ENCODE results near the gene MT1HL1. TPM values are rescaled to one million over a fixed set of nuclear protein-coding genes. Genes with fewer than 3 reads are reported as not detected.

MT1HL1 gene
- polyA plus RNA-seq, 3 donors, result not detected

DNA sequence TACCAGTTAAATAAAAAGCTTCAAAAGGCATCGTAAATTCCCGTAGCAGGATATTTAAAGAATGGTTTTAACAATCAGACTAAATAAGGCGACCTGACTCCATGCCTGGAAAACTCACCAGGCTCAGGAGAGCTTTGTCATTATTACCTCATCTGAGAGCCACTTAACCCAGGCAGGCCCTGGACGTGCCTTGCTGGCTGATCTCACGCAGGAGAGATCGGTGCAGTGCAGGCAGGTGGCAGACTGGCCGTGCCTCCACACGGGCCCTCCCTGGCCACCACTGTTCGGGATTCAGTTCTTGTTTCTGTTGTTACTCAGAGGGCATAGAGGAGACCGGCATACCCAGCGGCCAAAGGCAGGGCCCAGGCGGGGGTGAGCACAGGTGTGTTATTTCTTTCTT, 6.4 kb downstream of the MT1HL1 start:
- H3K36me3 ChIP-seq (replicated peaks in 1 of 2; ENCODE audit: control insufficient read depth in 1 of 2, insufficient read depth in 2 of 2, low read length in 2 of 2), result no peaks in the 10 kb centered on the region

DNA sequence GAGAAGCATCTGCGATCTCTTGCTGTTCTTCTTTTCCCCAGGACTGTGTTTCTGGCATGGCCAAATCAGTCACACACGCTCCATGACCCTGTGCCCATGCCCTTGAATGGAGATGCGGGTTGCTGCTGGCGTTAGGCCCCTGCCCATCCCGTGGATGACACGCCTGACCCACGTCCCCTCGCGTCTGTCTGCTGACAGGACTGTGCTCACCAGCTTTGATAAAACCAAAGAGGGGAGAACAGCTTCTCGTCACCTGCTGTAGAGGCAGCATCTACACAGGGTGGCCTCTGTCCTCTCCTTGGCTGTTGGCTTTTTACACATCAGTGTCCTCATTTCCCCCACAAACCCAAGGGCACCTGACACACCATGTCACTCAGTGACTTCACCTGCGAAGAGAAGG, 6.9 kb downstream of the MT1HL1 start:
- Histone ChIP-seq H2AFZ (ENCODE audit: insufficient read depth, low read depth, low read length, poor library complexity, severe bottlenecking) (no peak overlapping the region), H3K27ac (ENCODE audit: low read depth in 1 of 2, low read length in 2 of 2) (no peak overlapping the region), H4K20me1 (ENCODE audit: insufficient read depth, low read length) (no peaks in the 10 kb centered on the region), H3K4me1 (ENCODE audit: control insufficient read depth in 1 of 2, insufficient read depth in 2 of 2, low read length in 2 of 2) (no peaks in the 10 kb centered on the region), H3K9me3 (replicated peaks in 1 of 2; ENCODE audit: control insufficient read depth in 1 of 2, insufficient read depth in 1 of 2, low read length in 2 of 2) (peaks cover 0 to 3% of the 10 kb centered on the region in 2 donors), H3K27me3 (ENCODE audit: control insufficient read depth in 2 of 2, insufficient read depth in 2 of 2, low read length in 2 of 2) (no peaks in the 10 kb centered on the region), H3K36me3 (replicated peaks in 1 of 2; ENCODE audit: control insufficient read depth in 1 of 2, insufficient read depth in 2 of 2, low read length in 2 of 2) (no peaks in the 10 kb centered on the region), H3K79me2 (ENCODE audit: insufficient read depth, low read length) (no peaks in the 10 kb centered on the region), H3K4me2 (replicated peaks; ENCODE audit: extremely low read depth, low read length, poor library complexity, severe bottlenecking) (no peak overlapping the region), H3K4me3 (replicated peaks in 1 of 3; ENCODE audit: low read depth in 2 of 3, low read length in 3 of 3) (no peak overlapping the region), H3K9ac (ENCODE audit: insufficient read depth, low read length, poor library complexity, severe bottlenecking) (no peak overlapping the region)
- H3K4me3 Mint-ChIP-seq, result no peak overlapping the region
- H3K27me3 Mint-ChIP-seq (ENCODE audit: low read depth in 3 of 3), result peaks cover 1 to 3% (median 3%) of the 10 kb centered on the region in 3 donors
- H3K27ac Mint-ChIP-seq, result peak overlapping the region in 1 of 7 donors; percentile 1
- no peaks in the 10 kb centered on the region for H3K4me1 Mint-ChIP-seq
- H3K9me3 Mint-ChIP-seq, result peaks cover 0 to 13% (median 5%) of the 10 kb centered on the region in 7 donors
- TF ChIP-seq, protein P1, sequence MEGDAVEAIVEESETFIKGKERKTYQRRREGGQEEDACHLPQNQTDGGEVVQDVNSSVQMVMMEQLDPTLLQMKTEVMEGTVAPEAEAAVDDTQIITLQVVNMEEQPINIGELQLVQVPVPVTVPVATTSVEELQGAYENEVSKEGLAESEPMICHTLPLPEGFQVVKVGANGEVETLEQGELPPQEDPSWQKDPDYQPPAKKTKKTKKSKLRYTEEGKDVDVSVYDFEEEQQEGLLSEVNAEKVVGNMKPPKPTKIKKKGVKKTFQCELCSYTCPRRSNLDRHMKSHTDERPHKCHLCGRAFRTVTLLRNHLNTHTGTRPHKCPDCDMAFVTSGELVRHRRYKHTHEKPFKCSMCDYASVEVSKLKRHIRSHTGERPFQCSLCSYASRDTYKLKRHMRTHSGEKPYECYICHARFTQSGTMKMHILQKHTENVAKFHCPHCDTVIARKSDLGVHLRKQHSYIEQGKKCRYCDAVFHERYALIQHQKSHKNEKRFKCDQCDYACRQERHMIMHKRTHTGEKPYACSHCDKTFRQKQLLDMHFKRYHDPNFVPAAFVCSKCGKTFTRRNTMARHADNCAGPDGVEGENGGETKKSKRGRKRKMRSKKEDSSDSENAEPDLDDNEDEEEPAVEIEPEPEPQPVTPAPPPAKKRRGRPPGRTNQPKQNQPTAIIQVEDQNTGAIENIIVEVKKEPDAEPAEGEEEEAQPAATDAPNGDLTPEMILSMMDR (IDR thresholded peaks at IDR 0.05), result no peak
- intact Hi-C loops (cut with micrococcal nuclease), result no loop called here
- H3K36me3 Mint-ChIP-seq, result no peaks in the 10 kb centered on the region
- DNase-seq, result no peak
- 90% methylated on average over 10 of the region's 11 CpGs for WGBS (ENCODE audit: insufficient coverage)

More for the DNA sequence above, 6.4 kb downstream of the MT1HL1 start:
- WGBS (ENCODE audit: insufficient coverage), result 72% methylated on average over 6 of the region's 12 CpGs
- H3K27ac Mint-ChIP-seq, result no peak overlapping the region
- no peaks in the 10 kb centered on the region for H3K79me2 ChIP-seq (ENCODE audit: insufficient read depth, low read length)
- H3K27me3 ChIP-seq (ENCODE audit: control insufficient read depth in 2 of 2, insufficient read depth in 2 of 2, low read length in 2 of 2), result no peaks in the 10 kb centered on the region
- no peaks in the 10 kb centered on the region for H3K9me3 ChIP-seq (replicated peaks in 1 of 2; ENCODE audit: control insufficient read depth in 1 of 2, insufficient read depth in 1 of 2, low read length in 2 of 2)
- H3K4me1 ChIP-seq (ENCODE audit: control insufficient read depth in 1 of 2, insufficient read depth in 2 of 2, low read length in 2 of 2), result no peaks in the 10 kb centered on the region
- no peak overlapping the region for H3K4me3 Mint-ChIP-seq
- TF ChIP-seq, protein P1 (IDR thresholded peaks at IDR 0.05), result no peak
- no peak overlapping the region for H3K9ac ChIP-seq (ENCODE audit: insufficient read depth, low read length, poor library complexity, severe bottlenecking)
- DNase-seq, result no peak
- H3K4me2 ChIP-seq (replicated peaks; ENCODE audit: extremely low read depth, low read length, poor library complexity, severe bottlenecking), result no peak overlapping the region
- H3K27ac ChIP-seq (ENCODE audit: low read depth in 1 of 2, low read length in 2 of 2), result no peak overlapping the region
- H3K27me3 Mint-ChIP-seq (ENCODE audit: low read depth in 3 of 3), result peaks cover 1 to 3% (median 3%) of the 10 kb centered on the region in 3 donors
- no peak overlapping the region for H2AFZ ChIP-seq (ENCODE audit: insufficient read depth, low read depth, low read length, poor library complexity, severe bottlenecking)
- peaks cover 0 to 13% (median 3%) of the 10 kb centered on the region in 7 donors for H3K9me3 Mint-ChIP-seq
- H4K20me1 ChIP-seq (ENCODE audit: insufficient read depth, low read length), result no peaks in the 10 kb centered on the region
- H3K4me1 Mint-ChIP-seq, result no peaks in the 10 kb centered on the region
- intact Hi-C loops (cut with micrococcal nuclease), result no loop called here
- H3K4me3 ChIP-seq (replicated peaks in 1 of 3; ENCODE audit: low read depth in 2 of 3, low read length in 3 of 3), result no peak overlapping the region
- no peaks in the 10 kb centered on the region for H3K36me3 Mint-ChIP-seq

Measured in CD14-positive monocyte (primary cell).